Esophagus squamous epithelium (tissue), 5 donors: ENCODE data around the gene NKAIN4. TPM values are rescaled to one million over a fixed set of nuclear protein-coding genes. Genes with fewer than 3 reads are reported as not detected.

Experiments
- DNase-seq: peaks from one replicate; lab custom pipeline; 2025; lab: John Stamatoyannopoulos, UW
- H3K27ac ChIP-seq, 4 donors: fragments of 200-600 bp; sonication (generic); one replicate each; pipeline ENCODE4 v1.5.1; 2016 to 2019; ENCODE audit warnings: mild to moderate bottlenecking in 1 of 4
- H3K27me3 ChIP-seq, 4 donors: fragments of 200-600 bp; sonication (generic); 1 replicate in 3 of 4; 2 replicates in 1 of 4; pipeline versions ENCODE4 v1.5.1 to v1.6.0; 2017 to 2021; ENCODE audit warnings: antibody characterized with exemption in 1 of 4
- H3K36me3 ChIP-seq, 3 donors: fragments of 200-600 bp; sonication (generic); one replicate each; pipeline ENCODE4 v1.5.1; 2016 to 2019
- H3K4me1 ChIP-seq, 3 donors: fragments of 200-600 bp; sonication (generic); one replicate each; pipeline ENCODE4 v1.5.1; 2017 to 2019
- H3K4me3 ChIP-seq, 4 donors: fragments of 200-600 bp; sonication (generic); 1 replicate in 3 of 4; 2 replicates in 1 of 4; pipeline ENCODE4 v1.5.1; 2016 to 2019; ENCODE audit warnings: mild to moderate bottlenecking in 2 of 4, moderate library complexity in 1 of 4
- H3K9me3 ChIP-seq, 3 donors: fragments of 200-600 bp; sonication (generic); one replicate each; pipeline ENCODE4 v1.5.1; 2016 to 2019
- CTCF ChIP-seq, 6 experiments: fragments of 450-650 bp in 4 of 6; fragments of 200-600 bp in 2 of 6; sonication (generic) in 2 of 6; IDR thresholded peaks; one replicate each; pipeline ENCODE4 v1.5.1; 2016 to 2019; ENCODE audit warnings: antibody characterized with exemption in 6 of 6, mild to moderate bottlenecking in 4 of 6, moderate library complexity in 4 of 6
- POLR2A ChIP-seq, 4 donors: fragments of 450-650 bp; IDR thresholded peaks; one replicate each; pipeline ENCODE4 v1.6.1; 2017; ENCODE audit warnings: antibody characterized with exemption in 4 of 4, mild to moderate bottlenecking in 4 of 4, moderate library complexity in 3 of 4
- WGBS, 2 donors: methylation state at CpG; one replicate each; pipeline ENCODE4 v1.1.5; 2018; 5-methylcytosine and 5-hydroxymethylcytosine counted together
- intact Hi-C: fragments of 100-400 bp; cut with DNase I; formaldehyde crosslinking; loops from one replicate; pipeline ENCODE4 v1.15.0; 2022
- total RNA-seq, 4 donors: library from RNA; depleted of rRNA; stranded (reverse); fragments of >200 nt; gene quantifications; one replicate each; pipeline ENCODE4 v1.1.0, GENCODE V29; 2016
- donor health status: DM: yes; HTN: yes; CAD: no.

The NKAIN4 gene
- total RNA-seq, 4 donors from 2014 or later: not detected

GRCh38 chr20:63198606-63199005 lies 55.7 kb downstream of the NKAIN4 start:
- Histone ChIP-seq H3K4me1 (peaks cover 0 to 23% (median 8%) of the 10 kb centered on the region in 3 donors), H3K27me3 (no peaks in the 10 kb centered on the region), H3K9me3 (no peaks in the 10 kb centered on the region), H3K27ac (no peak overlapping the region), H3K4me3 (no peak overlapping the region), H3K36me3 (peaks cover 10 to 94% (median 20%) of the 10 kb centered on the region in 3 donors)
- WGBS, 2 donors: 79 to 80% methylated on average over 7 of the region's 7 CpGs
- TF ChIP-seq POLR2A (IDR thresholded peaks at IDR 0.05): no peak
- no peak for TF ChIP-seq CTCF (IDR thresholded peaks at IDR 0.05)
- intact Hi-C loops: no loop called here
- DNase-seq: no peak

GRCh38 chr20:63196768-63197470 lies 57.3 kb downstream of the NKAIN4 start:
- Histone ChIP-seq H3K36me3 (peaks cover 0 to 77% (median 5%) of the 10 kb centered on the region in 3 donors), H3K27me3 (no peaks in the 10 kb centered on the region), H3K9me3 (no peaks in the 10 kb centered on the region), H3K27ac (no peak overlapping the region), H3K4me1 (peaks cover 0 to 23% (median 8%) of the 10 kb centered on the region in 3 donors), H3K4me3 (no peak overlapping the region)
- TF ChIP-seq POLR2A (IDR thresholded peaks at IDR 0.05): no peak
- TF ChIP-seq CTCF (IDR thresholded peaks at IDR 0.05): no peak
- intact Hi-C loops: no loop called here
- 65 to 77% methylated on average over 6 to 8 of the region's 9 CpGs for WGBS, 2 donors
- no peak for DNase-seq

GRCh38 chr20:63194797-63195173 lies 59.5 kb downstream of the NKAIN4 start:
- no peaks in the 10 kb centered on the region for H3K27me3 ChIP-seq
- TF ChIP-seq CTCF (IDR thresholded peaks at IDR 0.05): no peak
- no peak for TF ChIP-seq POLR2A (IDR thresholded peaks at IDR 0.05)
- intact Hi-C loops: no loop called here
- H3K9me3 ChIP-seq: no peaks in the 10 kb centered on the region
- no peak for DNase-seq
- no peak overlapping the region for H3K4me3 ChIP-seq
- H3K36me3 ChIP-seq: peaks cover 0 to 56% (median 5%) of the 10 kb centered on the region in 3 donors
- H3K27ac ChIP-seq: no peak overlapping the region
- WGBS, 2 donors: 75 to 96% methylated on average over 2 to 4 of the region's 4 CpGs
- H3K4me1 ChIP-seq: peaks cover 0 to 23% (median 8%) of the 10 kb centered on the region in 3 donors

- H3K4me3 ChIP-seq: no peak overlapping the region
- H3K27me3 ChIP-seq: no peaks in the 10 kb centered on the region
- peaks cover 0 to 50% (median 5%) of the 10 kb centered on the region in 3 donors for H3K36me3 ChIP-seq
- H3K4me1 ChIP-seq: peaks cover 0 to 23% (median 8%) of the 10 kb centered on the region in 3 donors
- DNase-seq: no peak
- WGBS, 2 donors: 60 to 68% methylated on average over 5 to 13 of the region's 14 CpGs
- TF ChIP-seq CTCF (IDR thresholded peaks at IDR 0.05) (no peak), POLR2A (IDR thresholded peaks at IDR 0.05) (no peak)
- intact Hi-C loops: no loop called here
- H3K9me3 ChIP-seq: no peaks in the 10 kb centered on the region
- no peak overlapping the region for H3K27ac ChIP-seq
Measured at GRCh38 chr20:63194007-63194796, 60.1 kb downstream of the NKAIN4 start.

- intact Hi-C loops: no loop called here
- no peaks in the 10 kb centered on the region for H3K9me3 ChIP-seq
- no peaks in the 10 kb centered on the region for H3K27me3 ChIP-seq
- no peak overlapping the region for H3K27ac ChIP-seq
- TF ChIP-seq CTCF (IDR thresholded peaks at IDR 0.05) (no peak), POLR2A (IDR thresholded peaks at IDR 0.05) (no peak)
- DNase-seq: no peak
- peaks cover 0 to 36% (median 5%) of the 10 kb centered on the region in 3 donors for H3K36me3 ChIP-seq
- 86 to 88% methylated on average over 12 to 15 of the region's 21 CpGs for WGBS, 2 donors
- peaks cover 0 to 11% (median 5%) of the 10 kb centered on the region in 3 donors for H3K4me1 ChIP-seq
- H3K4me3 ChIP-seq: no peak overlapping the region
Measured at GRCh38 chr20:63192721-63193120, 61.5 kb downstream of the NKAIN4 start.
